ENCODE results near the gene ATF6.

Gene ATF6

DNA sequence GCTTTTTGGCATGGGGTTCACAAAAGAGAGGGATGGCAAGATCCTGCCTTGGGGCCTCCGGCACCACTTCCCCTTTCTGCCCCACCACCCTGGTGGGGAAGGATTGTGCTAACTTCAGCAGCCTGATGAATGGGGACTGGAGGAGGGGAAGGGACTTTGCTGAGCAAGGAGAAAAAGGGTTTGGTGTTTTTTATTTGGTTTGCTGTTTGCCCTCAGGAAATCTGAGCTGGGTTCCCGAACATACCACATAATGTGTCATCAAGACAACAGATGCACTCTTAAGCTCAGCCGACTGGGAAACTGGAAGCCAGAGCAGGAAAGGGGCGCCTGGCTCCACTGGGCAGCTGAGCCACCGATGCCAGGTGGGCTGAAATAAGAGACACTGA, 237.7 kb downstream of the ATF6 start:
- DNase-seq (ENCODE audit: low read depth in 1 of 2, low spot score in 1 of 2): peak in 1 of 2 experiments; percentile 54
- in situ Hi-C loops (cut with HindIII; ENCODE audit: low pct_unique_long_range_greater_than_20kb, low sequenced_read_pairs): no loop called here
- no peak for TF ChIP-seq JUND (IDR thresholded peaks at IDR 0.05; ENCODE audit: low read depth)

GRCh38 chr1:162004441-162004950, 238.4 kb downstream of the ATF6 start:
- no peak for TF ChIP-seq JUND (IDR thresholded peaks at IDR 0.05; ENCODE audit: low read depth)
- in situ Hi-C loops (cut with HindIII; ENCODE audit: low pct_unique_long_range_greater_than_20kb, low sequenced_read_pairs): no loop called here
- no peak for DNase-seq (ENCODE audit: low read depth in 1 of 2, low spot score in 1 of 2)

DNA sequence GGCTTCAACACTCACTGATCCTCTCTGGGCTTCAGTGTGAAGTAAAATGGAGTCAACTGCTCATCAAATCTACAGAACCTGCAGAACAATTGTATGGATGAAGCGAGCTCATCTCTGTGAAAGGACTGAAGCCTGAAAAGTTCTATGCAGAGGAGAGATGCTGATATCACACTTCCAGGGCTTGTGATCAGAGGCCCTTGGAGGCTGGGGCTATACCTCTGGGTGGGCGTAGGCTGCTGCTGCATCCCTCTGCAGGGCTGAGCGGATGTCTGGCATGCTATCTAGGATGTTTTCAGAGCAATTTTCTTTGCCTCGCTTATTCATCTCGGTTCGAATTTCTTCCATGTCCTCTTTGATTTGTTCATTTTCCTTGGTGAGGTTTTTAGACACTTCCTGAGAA, 240.0 kb downstream of the ATF6 start:
- no peak for DNase-seq (ENCODE audit: low read depth in 1 of 2, low spot score in 1 of 2)
- in situ Hi-C loops (cut with HindIII; ENCODE audit: low pct_unique_long_range_greater_than_20kb, low sequenced_read_pairs): no loop called here
- no peak for TF ChIP-seq JUND (IDR thresholded peaks at IDR 0.05; ENCODE audit: low read depth)

- no peak for DNase-seq (ENCODE audit: low read depth in 1 of 2, low spot score in 1 of 2)
- in situ Hi-C loops (cut with HindIII; ENCODE audit: low pct_unique_long_range_greater_than_20kb, low sequenced_read_pairs): no loop called here
Observed at GRCh38 chr1:162007466-162007865, 241.3 kb downstream of the ATF6 start.

GRCh38 chr1:162008799-162009198, 242.7 kb downstream of the ATF6 start:
- in situ Hi-C loops (cut with HindIII; ENCODE audit: low pct_unique_long_range_greater_than_20kb, low sequenced_read_pairs): no loop called here
- no peak for DNase-seq (ENCODE audit: low read depth in 1 of 2, low spot score in 1 of 2)
- TF ChIP-seq JUND (IDR thresholded peaks at IDR 0.05; ENCODE audit: low read depth): no peak

More at GRCh38 chr1:162007466-162007865, 241.3 kb downstream of the ATF6 start:
- no peak for TF ChIP-seq JUND (IDR thresholded peaks at IDR 0.05; ENCODE audit: low read depth)

GRCh38 chr1:162009501-162010174, 243.5 kb downstream of the ATF6 start:
- no peak for TF ChIP-seq JUND (IDR thresholded peaks at IDR 0.05; ENCODE audit: low read depth)
- in situ Hi-C loops (cut with HindIII; ENCODE audit: low pct_unique_long_range_greater_than_20kb, low sequenced_read_pairs): no loop called here
- no peak for DNase-seq (ENCODE audit: low read depth in 1 of 2, low spot score in 1 of 2)

GRCh38 chr1:162010175-162010506, 244.0 kb downstream of the ATF6 start:
- in situ Hi-C loops (cut with HindIII; ENCODE audit: low pct_unique_long_range_greater_than_20kb, low sequenced_read_pairs): no loop called here
- no peak for DNase-seq (ENCODE audit: low read depth in 1 of 2, low spot score in 1 of 2)
- no peak for TF ChIP-seq JUND (IDR thresholded peaks at IDR 0.05; ENCODE audit: low read depth)

GRCh38 chr1:162011337-162012012, 245.4 kb downstream of the ATF6 start:
- in situ Hi-C loops (cut with HindIII; ENCODE audit: low pct_unique_long_range_greater_than_20kb, low sequenced_read_pairs): no loop called here
- no peak for TF ChIP-seq JUND (IDR thresholded peaks at IDR 0.05; ENCODE audit: low read depth)
- no peak for DNase-seq (ENCODE audit: low read depth in 1 of 2, low spot score in 1 of 2)

- DNase-seq (ENCODE audit: low read depth in 1 of 2, low spot score in 1 of 2): no peak
- TF ChIP-seq JUND (IDR thresholded peaks at IDR 0.05; ENCODE audit: low read depth): no peak
- in situ Hi-C loops (cut with HindIII; ENCODE audit: low pct_unique_long_range_greater_than_20kb, low sequenced_read_pairs): no loop called here
Observed at GRCh38 chr1:162013289-162013688, 247.2 kb downstream of the ATF6 start.
